Measurements from ENCODE around the gene KHDC4. TPM values are rescaled to one million over a fixed set of nuclear protein-coding genes. Genes with fewer than 3 reads are reported as not detected.
A peak's percentile ranks its signal among the peaks of the same experiment; 100 is the strongest.

Gene KHDC4
- total RNA-seq = 30.0 TPM
- polyA plus RNA-seq (ENCODE audit: insufficient read depth in 1 of 8, insufficient read length in 8 of 8, low replicate concordance in 1 of 8) = 10 to 100 TPM; 24.5 to 38.0 (median 29.9) TPM
- long read RNA-seq, donor 1, partial matches to known transcripts = 16 of 18 reads
- long read RNA-seq, donor 1, other reads (novel, unspliced or antisense) = 0 of 18 reads
- long read RNA-seq, donor 2, partial matches to known transcripts = 0 of 1 reads
- long read RNA-seq, donor 2, other reads (novel, unspliced or antisense) = 0 of 1 reads
- long read RNA-seq, donor 3, full-length matches to known transcripts = 6 of 6 reads
- long read RNA-seq, donor 3, partial matches to known transcripts = 0 of 6 reads
- long read RNA-seq, donor 3, other reads (novel, unspliced or antisense) = 0 of 6 reads
- long read RNA-seq, donor 4, partial matches to known transcripts = 8 of 9 reads
- long read RNA-seq, donor 4, other reads (novel, unspliced or antisense) = 0 of 9 reads
- long read RNA-seq, donor 5, transcript KHDC4-203 (14 exons, 2,947 nt) = major isoform, 7 of 7 reads
- long read RNA-seq, donor 5, partial matches to known transcripts = 0 of 7 reads
- long read RNA-seq, donor 5, other reads (novel, unspliced or antisense) = 0 of 7 reads
- long read RNA-seq, donor 6, partial matches to known transcripts = 5 of 9 reads
- long read RNA-seq, donor 6, other reads (novel, unspliced or antisense) = 0 of 9 reads
- long read RNA-seq, donor 7, partial matches to known transcripts = 0 of 1 reads
- long read RNA-seq, donor 7, other reads (novel, unspliced or antisense) = 0 of 1 reads
- long read RNA-seq, donor 8, partial matches to known transcripts = 22 of 22 reads
- long read RNA-seq, donor 8, other reads (novel, unspliced or antisense) = 0 of 22 reads
- long read RNA-seq, donor 9, partial matches to known transcripts = 0 of 2 reads
- long read RNA-seq, donor 9, other reads (novel, unspliced or antisense) = 0 of 2 reads
- long read RNA-seq, donor 10, partial matches to known transcripts = 0 of 2 reads
- long read RNA-seq, donor 10, other reads (novel, unspliced or antisense) = 0 of 2 reads
- long read RNA-seq, donor 11, partial matches to known transcripts = 0 of 1 reads
- long read RNA-seq, donor 11, other reads (novel, unspliced or antisense) = 0 of 1 reads

DNA sequence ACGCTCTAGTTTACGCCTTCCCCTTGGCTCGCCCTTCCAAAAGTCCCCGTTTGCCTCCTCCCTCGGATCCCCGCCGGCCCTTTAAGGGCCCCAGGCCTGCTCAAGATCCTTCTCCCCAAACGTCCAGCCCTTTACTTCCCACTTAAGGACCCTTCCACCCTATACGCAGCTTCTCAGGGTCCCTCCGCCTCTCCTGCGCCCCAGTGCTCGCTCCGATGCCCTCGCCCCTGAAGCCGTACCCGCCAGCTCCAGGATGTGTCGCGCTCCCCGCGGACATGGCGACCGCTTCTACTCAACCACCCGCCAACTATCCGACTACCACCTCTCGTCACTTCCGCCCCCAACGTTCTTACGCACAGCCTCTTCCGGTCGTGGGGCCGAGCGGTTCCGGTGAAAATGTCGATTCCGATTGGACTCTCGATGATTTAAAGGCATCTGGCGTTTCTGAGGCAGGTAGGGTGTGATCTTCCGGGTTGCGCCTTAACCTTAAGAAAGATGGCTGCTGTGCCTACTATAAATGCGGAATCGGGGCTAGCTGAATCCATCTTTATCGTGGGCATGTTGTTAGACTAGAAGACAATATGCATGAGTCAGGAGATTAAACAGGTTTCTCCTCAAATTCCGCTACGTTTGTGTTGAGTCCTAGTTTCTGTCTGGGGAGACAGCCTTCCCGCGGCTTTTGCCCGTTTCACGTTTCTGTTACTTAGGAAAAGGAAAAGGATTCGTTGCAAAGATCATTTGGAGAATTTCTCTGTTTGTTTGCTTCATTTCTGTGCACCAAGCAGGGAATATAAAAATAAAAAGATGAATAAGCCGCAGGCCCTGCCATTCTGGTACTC lies at the start of gene KHDC4:
KHDC4 (minus strand) TSS at position 317 of the 839 bp plus-strand sequence; CDS start at position 277, 40 bp downstream.
- Histone ChIP-seq H3K9me3 (replicated peaks; ENCODE audit: control insufficient read depth, low read depth, low read length) (no peaks in the 10 kb centered on the region), H3K4me3 (ENCODE audit: low read length) (peak within 1 kb of the TSS; percentile 93), H3K36me3 (ENCODE audit: control insufficient read depth, insufficient read depth, low read length) (peaks cover 29% of the 10 kb centered on the region), H3K27ac (ENCODE audit: low read length) (peak within 1 kb of the TSS; percentile 96), H3K27me3 (ENCODE audit: control insufficient read depth, insufficient read depth, low read length) (no peaks in the 10 kb centered on the region), H3K4me1 (ENCODE audit: control insufficient read depth, insufficient read depth, low read length) (peaks cover 30% of the 10 kb centered on the region)
- WGBS (ENCODE audit: insufficient coverage) = under 1% methylated on average over 38 of the region's 50 CpGs
- peak; percentile 100 for DNase-seq

DNA sequence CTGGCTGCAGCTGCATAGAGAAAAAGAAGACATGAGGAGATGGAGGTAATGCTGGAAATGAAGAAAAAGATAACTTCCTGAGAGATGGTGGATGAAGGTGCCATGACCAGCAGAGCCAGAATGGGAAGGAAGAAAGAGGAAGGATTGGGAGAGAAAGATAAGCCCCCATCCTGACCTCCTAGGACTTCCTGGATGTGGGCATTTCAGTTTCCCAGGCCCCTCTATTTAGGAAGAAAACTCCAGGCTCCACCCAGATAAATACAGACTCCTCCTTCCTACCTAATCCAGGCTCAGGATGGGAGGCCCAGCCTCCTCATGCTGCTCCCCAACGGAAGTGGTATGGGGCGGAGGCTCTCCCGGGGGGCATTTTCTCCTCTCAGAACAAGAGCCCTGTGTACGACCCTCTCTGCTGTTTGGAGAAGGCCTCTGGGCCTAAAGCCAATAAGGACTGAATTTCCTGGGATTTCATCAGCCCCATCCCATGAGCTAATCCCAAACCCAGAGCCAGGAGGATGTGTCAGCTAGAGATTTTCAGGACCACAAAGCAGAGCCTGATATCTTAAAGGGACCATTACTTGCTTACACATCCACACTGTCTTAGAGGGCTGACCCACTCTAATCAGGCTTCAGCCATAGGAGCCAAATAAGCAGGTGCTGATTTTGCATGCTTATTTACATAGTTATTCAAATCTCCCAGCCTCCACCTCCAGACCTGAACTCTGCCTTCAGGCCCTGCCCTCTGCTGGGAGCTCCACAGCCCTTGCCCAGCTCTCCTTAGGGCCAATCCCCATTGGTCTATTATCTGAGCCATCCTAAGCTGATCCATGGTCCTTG lies 49.2 kb upstream of the KHDC4 start:
- H3K27me3 ChIP-seq (ENCODE audit: control insufficient read depth, insufficient read depth, low read length) = no peaks in the 10 kb centered on the region
- peak; percentile 98 for DNase-seq
- H3K27ac ChIP-seq (ENCODE audit: low read length) = peak overlapping the region; percentile 97
- peaks cover 65% of the 10 kb centered on the region for H3K4me1 ChIP-seq (ENCODE audit: control insufficient read depth, insufficient read depth, low read length)
- no CpG with 5 or more reads among the region's 4 CpGs for WGBS (ENCODE audit: insufficient coverage)
- peaks cover 2% of the 10 kb centered on the region for H3K36me3 ChIP-seq (ENCODE audit: control insufficient read depth, insufficient read depth, low read length)
- peak overlapping the region; percentile 40 for H3K4me3 ChIP-seq (ENCODE audit: low read length)
- H3K9me3 ChIP-seq (replicated peaks; ENCODE audit: control insufficient read depth, low read depth, low read length) = no peaks in the 10 kb centered on the region

DNA sequence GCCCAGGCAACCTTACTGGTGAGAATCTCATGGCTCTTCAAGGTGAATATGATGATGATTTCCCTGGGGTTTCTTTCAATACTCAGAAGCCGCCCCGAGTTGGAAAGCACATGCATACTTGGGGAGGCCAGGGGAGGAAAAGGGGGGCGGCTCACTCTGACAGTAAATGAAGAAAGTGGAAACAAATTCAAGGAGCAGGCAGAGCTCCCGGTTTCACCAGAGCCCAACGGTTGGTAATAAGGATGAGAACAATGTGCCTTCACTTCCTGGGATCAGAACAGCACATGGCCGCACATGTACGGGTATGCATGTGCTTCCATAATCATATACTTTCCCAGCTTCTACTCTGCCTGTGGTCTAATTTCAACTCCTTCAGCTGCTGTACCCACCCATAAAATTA lies 47.9 kb upstream of the KHDC4 start:
- Histone ChIP-seq H3K36me3 (ENCODE audit: control insufficient read depth, insufficient read depth, low read length) (peaks cover 5% of the 10 kb centered on the region), H3K9me3 (replicated peaks; ENCODE audit: control insufficient read depth, low read depth, low read length) (no peaks in the 10 kb centered on the region), H3K4me3 (ENCODE audit: low read length) (peak overlapping the region; percentile 40), H3K4me1 (ENCODE audit: control insufficient read depth, insufficient read depth, low read length) (peaks cover 68% of the 10 kb centered on the region), H3K27ac (ENCODE audit: low read length) (peak overlapping the region; percentile 97), H3K27me3 (ENCODE audit: control insufficient read depth, insufficient read depth, low read length) (no peaks in the 10 kb centered on the region)
- no peak for DNase-seq
- 36% methylated on average over 5 of the region's 7 CpGs for WGBS (ENCODE audit: insufficient coverage)

DNA sequence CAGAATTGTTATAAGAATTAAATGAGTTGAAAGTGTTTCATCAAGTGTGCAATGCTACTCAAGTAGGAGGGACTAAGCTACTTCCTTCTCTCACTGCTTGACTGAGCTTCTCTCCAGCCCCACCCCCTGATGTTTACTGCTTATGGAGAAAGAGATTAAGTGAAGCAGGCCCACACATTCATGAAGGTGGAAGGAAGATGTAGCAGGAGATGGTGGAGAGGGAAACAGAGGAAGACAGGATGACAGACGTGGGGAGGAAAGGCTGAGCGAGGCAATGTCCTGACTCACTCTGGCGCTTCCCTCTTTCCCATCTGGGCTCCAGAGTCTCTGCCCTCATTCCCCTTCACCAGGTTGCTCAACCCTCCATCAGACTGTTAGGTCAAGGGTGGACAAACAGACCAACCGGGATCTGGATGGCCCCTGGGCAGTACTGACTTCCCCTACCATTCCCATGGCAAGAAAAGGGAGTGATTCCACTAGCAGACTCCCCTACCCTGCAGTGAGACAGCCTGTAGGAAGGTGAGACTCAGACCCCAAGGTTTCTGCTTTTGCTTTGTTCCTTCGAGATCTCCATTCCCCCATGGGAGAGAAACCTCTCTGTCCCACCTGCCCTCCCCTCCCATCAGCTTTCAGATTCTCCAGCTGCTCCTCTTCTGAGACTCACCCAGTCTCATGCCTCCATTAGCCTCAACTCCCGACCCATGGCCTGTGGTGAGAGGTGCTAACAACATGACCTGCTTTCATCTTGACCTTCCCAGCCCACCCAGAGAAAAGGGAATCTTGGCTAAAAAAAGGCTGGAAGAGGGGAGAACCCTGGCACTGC lies 47.3 kb upstream of the KHDC4 start:
- H3K27me3 ChIP-seq (ENCODE audit: control insufficient read depth, insufficient read depth, low read length) = no peaks in the 10 kb centered on the region
- peaks cover 7% of the 10 kb centered on the region for H3K36me3 ChIP-seq (ENCODE audit: control insufficient read depth, insufficient read depth, low read length)
- H3K9me3 ChIP-seq (replicated peaks; ENCODE audit: control insufficient read depth, low read depth, low read length) = no peaks in the 10 kb centered on the region
- peaks cover 74% of the 10 kb centered on the region for H3K4me1 ChIP-seq (ENCODE audit: control insufficient read depth, insufficient read depth, low read length)
- H3K27ac ChIP-seq (ENCODE audit: low read length) = peak overlapping the region; percentile 97
- peak; percentile 64 for DNase-seq
- peak overlapping the region; percentile 40 for H3K4me3 ChIP-seq (ENCODE audit: low read length)
- WGBS (ENCODE audit: insufficient coverage) = no CpG with 5 or more reads among the region's 6 CpGs

DNA sequence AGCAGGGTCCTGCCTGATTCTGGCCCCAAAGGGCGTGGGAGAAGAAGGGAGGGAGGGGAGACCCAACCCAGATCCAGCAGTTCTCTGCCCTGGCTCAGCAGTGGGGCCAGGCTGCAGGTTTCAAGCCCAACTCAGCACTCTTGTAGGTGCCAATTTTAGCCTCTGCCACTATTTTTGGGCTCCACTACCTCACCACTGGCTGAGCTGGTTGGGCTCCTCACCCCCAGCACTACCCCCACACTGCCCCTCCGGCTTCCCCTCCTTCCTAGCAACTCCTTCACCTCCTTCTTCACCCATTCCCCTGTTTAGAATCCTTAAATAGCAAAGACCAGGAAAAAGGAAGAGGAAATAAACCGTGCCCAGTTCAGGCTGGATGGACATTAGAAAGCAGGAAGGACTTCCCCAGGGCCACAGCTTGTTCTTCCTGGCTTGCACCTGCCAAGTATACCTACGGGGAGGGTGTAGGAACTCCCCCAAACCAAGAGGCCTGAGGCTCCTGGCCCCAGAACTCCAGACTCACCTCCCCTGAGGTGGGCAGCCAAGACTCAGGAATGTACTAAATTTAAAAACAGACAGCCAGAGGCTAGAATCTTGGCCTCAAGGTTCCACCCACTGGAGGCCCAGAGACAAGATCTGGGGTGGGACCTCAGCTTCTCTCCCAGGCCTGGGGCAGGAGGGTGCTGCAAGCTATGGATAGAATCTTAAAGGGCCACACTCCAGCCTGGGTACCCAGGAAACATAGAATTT lies 45.6 kb upstream of the KHDC4 start:
- Histone ChIP-seq H3K4me3 (ENCODE audit: low read length) (peak overlapping the region; percentile 93), H3K36me3 (ENCODE audit: control insufficient read depth, insufficient read depth, low read length) (peaks cover 7% of the 10 kb centered on the region), H3K4me1 (ENCODE audit: control insufficient read depth, insufficient read depth, low read length) (peaks cover 88% of the 10 kb centered on the region), H3K27ac (ENCODE audit: low read length) (peak overlapping the region; percentile 97), H3K27me3 (ENCODE audit: control insufficient read depth, insufficient read depth, low read length) (no peaks in the 10 kb centered on the region), H3K9me3 (replicated peaks; ENCODE audit: control insufficient read depth, low read depth, low read length) (no peaks in the 10 kb centered on the region)
- no CpG with 5 or more reads among the region's 4 CpGs for WGBS (ENCODE audit: insufficient coverage)
- DNase-seq = peak; percentile 74

DNA sequence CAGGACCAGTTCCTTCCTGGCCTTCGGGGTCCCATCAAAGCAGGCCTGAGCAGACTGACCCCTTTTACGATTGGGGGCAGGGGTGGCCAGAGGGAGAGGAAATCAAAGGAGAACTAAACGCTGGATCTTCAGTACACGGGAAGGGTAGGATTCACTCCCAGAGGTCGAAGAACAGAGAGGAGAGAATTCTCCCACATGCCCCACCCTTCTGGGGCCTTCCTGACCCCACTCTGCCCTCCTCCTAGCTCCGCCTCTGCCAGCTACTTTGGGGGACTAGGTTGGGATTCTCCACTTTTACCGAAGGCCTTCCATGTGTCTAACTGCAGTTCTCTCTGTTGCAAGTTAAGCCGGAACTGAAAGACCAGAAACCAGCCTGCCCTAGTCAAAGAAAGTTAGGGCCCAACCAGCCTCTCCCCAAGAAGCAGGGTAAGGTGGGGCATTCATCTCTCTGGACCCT lies 44.8 kb upstream of the KHDC4 start:
- DNase-seq = peak; percentile 67
- 0% methylated on average over 4 of the region's 8 CpGs for WGBS (ENCODE audit: insufficient coverage)
- no peaks in the 10 kb centered on the region for H3K9me3 ChIP-seq (replicated peaks; ENCODE audit: control insufficient read depth, low read depth, low read length)
- no peaks in the 10 kb centered on the region for H3K27me3 ChIP-seq (ENCODE audit: control insufficient read depth, insufficient read depth, low read length)
- H3K36me3 ChIP-seq (ENCODE audit: control insufficient read depth, insufficient read depth, low read length) = peaks cover 11% of the 10 kb centered on the region
- peaks cover 88% of the 10 kb centered on the region for H3K4me1 ChIP-seq (ENCODE audit: control insufficient read depth, insufficient read depth, low read length)
- peak overlapping the region; percentile 93 for H3K4me3 ChIP-seq (ENCODE audit: low read length)
- peak overlapping the region; percentile 97 for H3K27ac ChIP-seq (ENCODE audit: low read length)

DNA sequence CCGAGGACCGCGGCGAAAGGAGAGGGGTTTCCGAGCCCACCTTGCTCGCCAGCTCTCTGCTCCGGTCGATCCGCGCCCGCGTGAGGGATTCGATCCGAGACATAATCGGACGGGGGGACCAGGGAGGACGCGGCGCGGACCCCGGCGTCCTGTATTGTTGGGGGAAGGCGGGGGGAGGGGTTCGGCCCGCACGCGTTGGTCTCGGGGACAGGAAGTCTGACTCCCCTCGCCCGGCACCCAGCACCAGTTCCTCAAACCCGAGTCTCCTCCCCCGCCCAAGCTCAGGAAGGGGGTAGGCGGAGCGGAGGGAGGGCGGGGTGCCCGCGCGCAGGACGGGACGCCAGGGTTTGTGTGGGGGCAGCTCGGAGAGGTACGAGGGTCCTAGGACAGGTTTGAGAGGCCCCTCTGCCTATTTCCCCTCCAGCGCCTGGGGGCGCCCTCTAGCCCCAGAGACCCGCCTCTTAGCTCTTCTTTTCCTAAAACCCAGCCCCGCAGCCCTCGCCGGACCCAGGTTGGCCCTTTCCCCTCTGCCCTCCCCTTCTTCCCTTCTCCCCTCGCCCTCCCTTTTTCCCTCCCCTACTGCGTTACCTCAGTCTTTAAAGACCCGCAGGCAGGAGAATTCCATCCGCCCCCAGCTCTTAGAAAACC lies 44.2 kb upstream of the KHDC4 start, which contains the start of gene ARHGEF2:
ARHGEF2 (minus strand) TSS at position 223 of the 648 bp plus-strand sequence; CDS start at position 103, 120 bp downstream.
- H3K9me3 ChIP-seq (replicated peaks; ENCODE audit: control insufficient read depth, low read depth, low read length) = no peaks in the 10 kb centered on the region
- DNase-seq = peak; percentile 91
- peak within 1 kb of the TSS; percentile 93 for H3K4me3 ChIP-seq (ENCODE audit: low read length)
- 0% methylated on average over 10 of the region's 52 CpGs for WGBS (ENCODE audit: insufficient coverage)
- peaks cover 88% of the 10 kb centered on the region for H3K4me1 ChIP-seq (ENCODE audit: control insufficient read depth, insufficient read depth, low read length)
- no peaks in the 10 kb centered on the region for H3K27me3 ChIP-seq (ENCODE audit: control insufficient read depth, insufficient read depth, low read length)
- peak within 1 kb of the TSS; percentile 97 for H3K27ac ChIP-seq (ENCODE audit: low read length)
- peaks cover 15% of the 10 kb centered on the region for H3K36me3 ChIP-seq (ENCODE audit: control insufficient read depth, insufficient read depth, low read length)

Data from muscle of leg (tissue), 16 donors.